GM21390 (cell line): ENCODE data around the gene NTSR1.

Experiments
- ATAC-seq: cut with Tn5 transposase; IDR thresholded peaks from one replicate; pipeline ENCODE4 v1.9.1; 2021; ENCODE audit not compliant: unreplicated experiment

The NTSR1 gene

GRCh38 chr20:62753626-62754025, 45.0 kb downstream of the NTSR1 start:
- no peak for ATAC-seq

GRCh38 chr20:62754122-62754990, 45.7 kb downstream of the NTSR1 start:
- no peak for ATAC-seq

GRCh38 chr20:62754991-62755356, 46.3 kb downstream of the NTSR1 start:
- ATAC-seq, result no peak

- no peak for ATAC-seq
These were observed 47.4 kb downstream of the NTSR1 start for GRCh38 chr20:62755817-62756724.

- ATAC-seq, result no peak
These were observed 49.7 kb downstream of the NTSR1 start for GRCh38 chr20:62758226-62758912.

- no peak for ATAC-seq
These were observed 51.4 kb downstream of the NTSR1 start for GRCh38 chr20:62759981-62760431.

- no peak for ATAC-seq
These were observed 51.8 kb downstream of the NTSR1 start for GRCh38 chr20:62760471-62760855.

GRCh38 chr20:62760856-62761758, 52.5 kb downstream of the NTSR1 start:
- no peak for ATAC-seq

GRCh38 chr20:62761759-62762131, 53.1 kb downstream of the NTSR1 start:
- ATAC-seq, result no peak

GRCh38 chr20:62762376-62762775, 53.7 kb downstream of the NTSR1 start:
- no peak for ATAC-seq

GRCh38 chr20:62762801-62763368, 54.2 kb downstream of the NTSR1 start:
- no peak for ATAC-seq

GRCh38 chr20:62763404-62763803, 54.8 kb downstream of the NTSR1 start:
- ATAC-seq, result no peak

- ATAC-seq, result no peak
These were observed 55.7 kb downstream of the NTSR1 start for GRCh38 chr20:62764156-62764935.

- ATAC-seq, result no peak
These were observed 56.4 kb downstream of the NTSR1 start for GRCh38 chr20:62765021-62765420.

GRCh38 chr20:62765432-62766070, 56.9 kb downstream of the NTSR1 start:
- ATAC-seq, result no peak

- ATAC-seq, result no peak
These were observed 57.4 kb downstream of the NTSR1 start for GRCh38 chr20:62766071-62766450.

- ATAC-seq, result no peak
These were observed 58.1 kb downstream of the NTSR1 start for GRCh38 chr20:62766716-62767115.

- no peak for ATAC-seq
These were observed 59.6 kb downstream of the NTSR1 start for GRCh38 chr20:62768234-62768546.
